Endothelial cell of umbilical vein (primary cell): ENCODE results near the gene RBMS1. TPM values are rescaled to one million over a fixed set of nuclear protein-coding genes. Genes with fewer than 3 reads are reported as not detected.

ENCODE experiments used
- BruUV-seq: library from RNA; stranded (reverse); fragments of 400-500 nt; replicated peaks from 2 replicates; lab custom pipeline; 2021; lab: Mats Ljungman, UMichigan
- CTCF ChIA-PET: fragments of 300-600, 350-600 bp; sonication (Branson Sonifier 250); formaldehyde crosslinking; loops from one replicate; lab custom pipeline; 2021; ENCODE audit warnings: antibody characterized with exemption, inconsistent platforms; lab: Charles Lee
- POLR2A ChIA-PET: fragments of 300-600, 350-600 bp; sonication (Branson Sonifier 250); formaldehyde crosslinking; loops from one replicate; lab custom pipeline; 2021; ENCODE audit warnings: antibody characterized with exemption, inconsistent platforms; lab: Charles Lee
- DNase-seq: peaks from one replicate; pipeline ENCODE4 v3.0.0-alpha.2; 2011; ENCODE audit warnings: low read depth, low spot score
- FAIRE-seq: peaks from 2 replicates; lab custom pipeline; 2011; peaks lifted over from hg19 to GRCh38; lab: Jason Lieb, UNC
- H2AFZ ChIP-seq: 2 replicates; pipeline ENCODE4 v1.6.0; 2012; ENCODE audit warnings: low read depth, low read length, control low read depth, inconsistent platforms
- H3K27ac ChIP-seq: 2 replicates; pipeline ENCODE4 v1.5.1; 2011; ENCODE audit warnings: low read depth, mild to moderate bottlenecking, control low read depth, low read length, moderate library complexity; ENCODE audit not compliant: insufficient read depth
- H3K27me3 ChIP-seq, 2 experiments: 2 replicates each; pipeline versions ENCODE4 v1.6.0 to v1.6.1; 2011; ENCODE audit warnings: low read length in 2 of 2, mixed read lengths in 1 of 2; ENCODE audit not compliant: control insufficient read depth in 2 of 2, insufficient read depth in 2 of 2
- H3K36me3 ChIP-seq, 2 experiments: 2 replicates in 1 of 2; 3 replicates in 1 of 2; pipeline ENCODE4 v1.5.1; 2011; ENCODE audit warnings: low read length in 2 of 2, mild to moderate bottlenecking in 1 of 2, moderate library complexity in 1 of 2; ENCODE audit not compliant: control insufficient read depth in 2 of 2, insufficient read depth in 2 of 2; ENCODE audit errors: extremely low read depth in 1 of 2
- H3K4me1 ChIP-seq: 3 replicates; pipeline ENCODE4 v1.5.1; 2011; ENCODE audit warnings: mild to moderate bottlenecking, low read length; ENCODE audit not compliant: control insufficient read depth, insufficient read depth; ENCODE audit errors: extremely low read depth
- H3K4me2 ChIP-seq: 2 replicates; pipeline ENCODE4 v1.6.1; 2011; ENCODE audit warnings: low read length, control low read depth, mixed read lengths; ENCODE audit not compliant: insufficient read depth
- H3K4me3 ChIP-seq, 3 experiments: fragments of 200-600 bp in 1 of 3; sonication (generic), shearing (Covaris generic) in 1 of 3; replicated peaks in 1 of 3; 2 replicates each; pipeline ENCODE4 v1.5.1; 2011 to 2016; ENCODE audit warnings: control low read depth in 3 of 3, low read length in 3 of 3, mild to moderate bottlenecking in 2 of 3, inconsistent platforms in 1 of 3, low read depth in 1 of 3, moderate library complexity in 1 of 3; ENCODE audit not compliant: insufficient read depth in 1 of 3
- H3K79me2 ChIP-seq: 2 replicates; pipeline ENCODE4 v1.6.0; 2012; ENCODE audit warnings: low read length, inconsistent platforms; ENCODE audit not compliant: control insufficient read depth, insufficient read depth
- H3K9ac ChIP-seq: replicated peaks from 2 replicates; pipeline ENCODE3; 2011; ENCODE audit warnings: low read length, control low read depth; ENCODE audit not compliant: insufficient read depth; ENCODE audit errors: extremely low read depth
- H3K9me1 ChIP-seq: replicated peaks from 3 replicates; pipeline ENCODE4 v1.6.0; 2011; ENCODE audit warnings: mild to moderate bottlenecking, low read length; ENCODE audit not compliant: control insufficient read depth, insufficient read depth; ENCODE audit errors: extremely low read depth
- H3K9me3 ChIP-seq: replicated peaks from 2 replicates; pipeline ENCODE4 v1.5.1; 2012; ENCODE audit warnings: low read length, inconsistent platforms; ENCODE audit not compliant: control insufficient read depth, insufficient read depth
- H4K20me1 ChIP-seq: replicated peaks from 2 replicates; pipeline ENCODE3; 2011; ENCODE audit warnings: mild to moderate bottlenecking, low read length; ENCODE audit not compliant: control insufficient read depth, insufficient read depth; ENCODE audit errors: extremely low read depth
- EZH2 ChIP-seq: IDR thresholded peaks from 2 replicates; pipeline ENCODE4 v1.6.1; 2012; ENCODE audit warnings: borderline replicate concordance, low read depth, mild to moderate bottlenecking, moderate library complexity, low read length, inconsistent platforms; ENCODE audit not compliant: severe bottlenecking
- FOS ChIP-seq: IDR thresholded peaks from 2 replicates; pipeline ENCODE4 v1.6.1; 2011; ENCODE audit warnings: mild to moderate bottlenecking, low read length, moderate library complexity, borderline replicate concordance; ENCODE audit not compliant: insufficient read depth
- GATA2 ChIP-seq: IDR thresholded peaks from 2 replicates; pipeline ENCODE4 v1.7.0; 2011; ENCODE audit warnings: low read depth, mild to moderate bottlenecking, moderate library complexity, mixed read lengths, low read length; ENCODE audit not compliant: insufficient read length, insufficient read depth
- JUN ChIP-seq: IDR thresholded peaks from 2 replicates; pipeline ENCODE4 v1.6.1; 2011; ENCODE audit warnings: borderline replicate concordance, low read depth; ENCODE audit not compliant: insufficient read length, insufficient read depth
- MAX ChIP-seq: IDR thresholded peaks from 2 replicates; pipeline ENCODE4 v1.6.1; 2011; ENCODE audit not compliant: insufficient read depth, insufficient read length
- MYC ChIP-seq: IDR thresholded peaks from one replicate; pipeline ENCODE4 v1.6.1; 2011; ENCODE audit warnings: mild to moderate bottlenecking, low read depth, low read length
- POLR2A ChIP-seq: IDR thresholded peaks from 2 replicates; pipeline ENCODE4 v1.6.1; 2012; ENCODE audit warnings: low read depth, mild to moderate bottlenecking, control low read depth, low read length
- POLR2AphosphoS5 ChIP-seq: IDR thresholded peaks from 2 replicates; pipeline ENCODE4 v1.6.1; 2012; ENCODE audit warnings: low read depth, mild to moderate bottlenecking, control low read depth, low read length, moderate library complexity; ENCODE audit not compliant: insufficient read depth
- dilution Hi-C: fragments of 300-500 bp; cut with MboI; formaldehyde crosslinking; loops from one replicate; pipeline ENCODE4 v1.15.0; 2019; ENCODE audit warnings: low sequenced_read_pairs; ENCODE audit not compliant: extremely low pct_ligation_motif_present
- intact Hi-C: fragments of 100-400 bp; cut with micrococcal nuclease; formaldehyde crosslinking; loops from one replicate; pipeline ENCODE4 v1.10.0; 2022
- polyA plus RNA-seq, 4 experiments: library from polyadenylated mRNA; depleted of rRNA in 3 of 4; stranded (reverse) in 3 of 4; unstranded in 1 of 4; fragments of >200 nt; gene quantifications; 2 replicates each; pipeline versions ENCODE4 v1.2.1 to v1.2.3, GENCODE V29; 2011 to 2012; ENCODE audit warnings: missing spikeins in 1 of 4
- total RNA-seq: library from RNA; stranded (reverse); gene quantifications from 2 replicates; pipeline ENCODE4 v1.2.3, GENCODE V29; 2021
- TF ChIP-seq, protein P1 (sequence below), 2 donors: IDR thresholded peaks; 1 replicate in 1 of 2; 2 replicates in 1 of 2; pipeline ENCODE4 v1.5.1; 2011; ENCODE audit warnings: low read length in 2 of 2, mild to moderate bottlenecking in 2 of 2, moderate library complexity in 2 of 2, control low read depth in 1 of 2, inconsistent platforms in 1 of 2, low read depth in 1 of 2; ENCODE audit not compliant: insufficient read depth in 1 of 2; ENCODE audit errors: extremely low read depth in 1 of 2

RBMS1 gene
- total and polyA plus RNA-seq, 2 donors (not counting 3 experiments of a cell fraction or from before 2014, with no cell fraction given), result 60.0 to 93.3 TPM

GRCh38 chr2:160425434-160426151 is 68.0 kb downstream of the RBMS1 start:
- no peaks in the 10 kb centered on the region for H3K36me3 ChIP-seq
- POLR2A ChIA-PET, result no interaction called here
- H2AFZ ChIP-seq, result no peak overlapping the region
- TF ChIP-seq POLR2A (no peak), EZH2 (no peak), MAX (no peak), FOS (no peak), POLR2AphosphoS5 (no peak), MYC (no peak), GATA2 (no peak), JUN (no peak)
- TF ChIP-seq, protein P1, sequence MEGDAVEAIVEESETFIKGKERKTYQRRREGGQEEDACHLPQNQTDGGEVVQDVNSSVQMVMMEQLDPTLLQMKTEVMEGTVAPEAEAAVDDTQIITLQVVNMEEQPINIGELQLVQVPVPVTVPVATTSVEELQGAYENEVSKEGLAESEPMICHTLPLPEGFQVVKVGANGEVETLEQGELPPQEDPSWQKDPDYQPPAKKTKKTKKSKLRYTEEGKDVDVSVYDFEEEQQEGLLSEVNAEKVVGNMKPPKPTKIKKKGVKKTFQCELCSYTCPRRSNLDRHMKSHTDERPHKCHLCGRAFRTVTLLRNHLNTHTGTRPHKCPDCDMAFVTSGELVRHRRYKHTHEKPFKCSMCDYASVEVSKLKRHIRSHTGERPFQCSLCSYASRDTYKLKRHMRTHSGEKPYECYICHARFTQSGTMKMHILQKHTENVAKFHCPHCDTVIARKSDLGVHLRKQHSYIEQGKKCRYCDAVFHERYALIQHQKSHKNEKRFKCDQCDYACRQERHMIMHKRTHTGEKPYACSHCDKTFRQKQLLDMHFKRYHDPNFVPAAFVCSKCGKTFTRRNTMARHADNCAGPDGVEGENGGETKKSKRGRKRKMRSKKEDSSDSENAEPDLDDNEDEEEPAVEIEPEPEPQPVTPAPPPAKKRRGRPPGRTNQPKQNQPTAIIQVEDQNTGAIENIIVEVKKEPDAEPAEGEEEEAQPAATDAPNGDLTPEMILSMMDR (IDR thresholded peaks at IDR 0.05; ENCODE audit: extremely low read depth in 1 of 2, insufficient read depth in 1 of 2, low read depth in 1 of 2, low read length in 2 of 2), result no peak
- intact Hi-C loops, result loop anchor here (5.0 kb wide), 2 partner anchors 93 to 213 kb away; no protein-coding TSS in a partner anchor
- H3K9me3 ChIP-seq, result no peaks in the 10 kb centered on the region
- no peak overlapping the region for H3K4me3 ChIP-seq
- H3K9ac ChIP-seq, result no peak overlapping the region
- no TSS peak for BruUV-seq
- DNase-seq, result no peak
- FAIRE-seq, result no peak
- H3K4me1 ChIP-seq, result peaks cover 28% of the 10 kb centered on the region
- H3K27ac ChIP-seq, result no peak overlapping the region
- no peaks in the 10 kb centered on the region for H4K20me1 ChIP-seq
- peaks cover 3% of the 10 kb centered on the region for H3K9me1 ChIP-seq
- dilution Hi-C loops, result no loop called here
- H3K4me2 ChIP-seq, result no peak overlapping the region
- H3K79me2 ChIP-seq, result peaks cover 41% of the 10 kb centered on the region
- H3K27me3 ChIP-seq, result no peaks in the 10 kb centered on the region
- CTCF ChIA-PET, result interaction anchor here (0.9 to 1.6 kb wide), 3 partner anchors 18 to 545 kb away, joined by 3 to 5 read pairs (median 3); no protein-coding TSS in a partner anchor
